Hepatocyte (in vitro differentiated cells): Measurements from ENCODE around the gene TMPRSS3.

Experiments
- CTCF ChIP-seq: fragments of 200-600 bp; sonication (generic); IDR thresholded peaks from 2 replicates; pipeline ENCODE4 v1.5.1; 2016; ENCODE audit warnings: antibody characterized with exemption, mild to moderate bottlenecking; ENCODE audit not compliant: poor library complexity
- EZH2phosphoT487 ChIP-seq: fragments of 200-600 bp; sonication (generic); IDR thresholded peaks from one replicate; pipeline ENCODE4 v1.6.1; 2018; ENCODE audit warnings: antibody characterized with exemption, mild to moderate bottlenecking, low read depth, moderate library complexity; ENCODE audit not compliant: unreplicated experiment, severe bottlenecking

- no peak for TF ChIP-seq CTCF
- no peak for TF ChIP-seq EZH2phosphoT487
Measured at GRCh38 chr21:42350927-42351426, 44.9 kb downstream of the TMPRSS3 start, which contains the start of gene TFF2.
